Panc1 (cell line): Measurements from ENCODE around the gene HBP1. TPM values are rescaled to one million over a fixed set of nuclear protein-coding genes. Genes with fewer than 3 reads are reported as not detected.

Source experiments
- ATAC-seq: fragments of 200-7000 bp; cut with Tn5 transposase; 2 replicates; pipeline ENCODE4 v1.9.1; 2020; ENCODE audit warnings: mild to moderate bottlenecking, moderate library complexity
- BruUV-seq: library from RNA; stranded (reverse); fragments of 400-500 nt; replicated peaks from 2 replicates; lab custom pipeline; 2021; lab: Mats Ljungman, UMichigan
- CTCF ChIA-PET: fragments of 300-600 bp; sonication (Branson Sonifier 250); formaldehyde crosslinking; loops from one replicate; lab custom pipeline; 2022; ENCODE audit warnings: antibody characterized with exemption; lab: Charles Lee
- POLR2A ChIA-PET: fragments of 300-600 bp; sonication (Branson Sonifier 250); formaldehyde crosslinking; loops from one replicate; lab custom pipeline; 2022; ENCODE audit warnings: antibody characterized with exemption; lab: Charles Lee
- DNase-seq: peaks from one replicate; pipeline ENCODE4 v3.0.0-alpha.2; 2010; ENCODE audit warnings: low read depth, low spot score
- H3K27ac ChIP-seq: 2 replicates; pipeline ENCODE4 v1.5.1; 2011; ENCODE audit warnings: mild to moderate bottlenecking, low read length, inconsistent platforms
- H3K27me3 ChIP-seq: fragments of 200-500 bp; sonication (Bioruptor generic); 2 replicates; pipeline ENCODE4 v1.6.0; 2014; ENCODE audit warnings: low read length, inconsistent platforms; ENCODE audit not compliant: control insufficient read depth, insufficient read depth
- H3K36me3 ChIP-seq: fragments of 200-500 bp; sonication (Bioruptor generic); 2 replicates; pipeline ENCODE4 v1.5.1; 2014; ENCODE audit warnings: inconsistent platforms, mild to moderate bottlenecking, low read length, moderate library complexity; ENCODE audit not compliant: control insufficient read depth, insufficient read depth
- H3K4me1 ChIP-seq: 2 replicates; pipeline ENCODE4 v1.5.1; 2011; ENCODE audit warnings: inconsistent platforms, mild to moderate bottlenecking, low read length, moderate library complexity; ENCODE audit not compliant: control insufficient read depth, insufficient read depth
- H3K4me3 ChIP-seq, 2 experiments: 2 replicates each; pipeline ENCODE4 v1.5.1; 2011 to 2012; ENCODE audit warnings: low read depth in 2 of 2, low read length in 2 of 2, mild to moderate bottlenecking in 2 of 2, inconsistent platforms in 1 of 2, moderate library complexity in 1 of 2
- H3K9me3 ChIP-seq: fragments of 200-500 bp; sonication (Bioruptor generic); 2 replicates; pipeline ENCODE4 v1.5.1; 2014; ENCODE audit warnings: low read depth, mild to moderate bottlenecking, inconsistent platforms, low read length, moderate library complexity; ENCODE audit not compliant: control insufficient read depth, insufficient read depth
- CTCF ChIP-seq: fragments of 450-650 bp; IDR thresholded peaks from 2 replicates; pipeline ENCODE4 v1.5.1; 2017; ENCODE audit warnings: mild to moderate bottlenecking
- POLR2AphosphoS5 ChIP-seq: IDR thresholded peaks from 2 replicates; pipeline ENCODE4 v1.6.1; 2012; ENCODE audit warnings: mild to moderate bottlenecking, low read depth, low read length, moderate library complexity
- REST ChIP-seq, 2 experiments: IDR thresholded peaks; 2 replicates each; pipeline ENCODE4 v1.6.1; 2011 to 2012; ENCODE audit warnings: low read depth in 2 of 2, control low read depth in 1 of 2, low read length in 1 of 2, mild to moderate bottlenecking in 1 of 2, moderate library complexity in 1 of 2; ENCODE audit not compliant: insufficient read depth in 1 of 2
- SIN3A ChIP-seq: IDR thresholded peaks from 2 replicates; pipeline ENCODE4 v1.6.1; 2012; ENCODE audit warnings: low read depth, mild to moderate bottlenecking, low read length, moderate library complexity, borderline replicate concordance; ENCODE audit not compliant: insufficient read depth
- TCF7L2 ChIP-seq: IDR thresholded peaks from 2 replicates; pipeline ENCODE4 v1.6.1; 2011; ENCODE audit warnings: mild to moderate bottlenecking, low read depth, low read length, inconsistent platforms
- in situ Hi-C: cut with HindIII; loops from 2 replicates; pipeline ENCODE4 v1.10.0; 2016; ENCODE audit warnings: low sequenced_read_pairs, low pct_unique_long_range_greater_than_20kb
- intact Hi-C: fragments of 100-400 bp; cut with micrococcal nuclease; formaldehyde crosslinking; loops from one replicate; pipeline ENCODE4 v1.10.0; 2022; ENCODE audit not compliant: unreplicated experiment
- total RNA-seq: library from RNA; stranded (reverse); gene quantifications from one replicate; pipeline ENCODE4 v1.2.1, GENCODE V29; 2021; ENCODE audit not compliant: unreplicated experiment

Gene HBP1
- total RNA-seq, 1 experiment from 2014 or later, result 28.1 TPM

- H3K9me3 ChIP-seq, result no peaks in the 10 kb centered on the region
- TF ChIP-seq TCF7L2 (no peak), SIN3A (no peak), POLR2AphosphoS5 (no peak), REST (IDR thresholded peaks at IDR 0.05; ENCODE audit: insufficient read depth in 1 of 2, low read depth in 2 of 2, low read length in 1 of 2) (no peak), CTCF (no peak)
- peaks cover 7% of the 10 kb centered on the region; the same call in 1 of the 2 replicates for H3K36me3 ChIP-seq
- BruUV-seq, result no TSS peak
- DNase-seq, result no peak
- ChIA-PET CTCF (interaction anchor here (0.7 kb wide), 1 partner anchor 902 kb away, joined by 4 read pairs; no protein-coding TSS in a partner anchor), POLR2A (no interaction called here)
- H3K4me1 ChIP-seq, result no peaks in the 10 kb centered on the region
- no peak overlapping the region for H3K27ac ChIP-seq
- no peak for ATAC-seq
- H3K27me3 ChIP-seq, result no peaks in the 10 kb centered on the region
- H3K4me3 ChIP-seq, result no peak overlapping the region
- in situ Hi-C loops, result no loop called here
- intact Hi-C loops, result loop anchor here (10.0 kb wide), 1 partner anchor 669 kb away; no protein-coding TSS in a partner anchor
Measured at GRCh38 chr7:107206136-107206535, 37.3 kb downstream of the HBP1 start.

GRCh38 chr7:107206706-107207105, 37.9 kb downstream of the HBP1 start:
- no peak for ATAC-seq
- Histone ChIP-seq H3K27me3 (no peaks in the 10 kb centered on the region), H3K36me3 (peaks cover 4% of the 10 kb centered on the region; the same call in 1 of the 2 replicates), H3K9me3 (no peaks in the 10 kb centered on the region), H3K27ac (no peak overlapping the region), H3K4me1 (no peaks in the 10 kb centered on the region), H3K4me3 (no peak overlapping the region)
- intact Hi-C loops (loop anchor here (10.0 kb wide), 1 partner anchor 668 kb away; no protein-coding TSS in a partner anchor), in situ Hi-C loops (no loop called here)
- CTCF ChIA-PET, result no interaction called here
- no peak for DNase-seq
- no TSS peak for BruUV-seq
- no peak for TF ChIP-seq TCF7L2
- TF ChIP-seq SIN3A, result no peak
- no peak for TF ChIP-seq REST (IDR thresholded peaks at IDR 0.05; ENCODE audit: insufficient read depth in 1 of 2, low read depth in 2 of 2, low read length in 1 of 2)
- TF ChIP-seq POLR2AphosphoS5, result no peak
- TF ChIP-seq CTCF, result no peak
- POLR2A ChIA-PET, result no interaction called here
